Measurements from ENCODE around the gene MAP2.

Gene MAP2

DNA sequence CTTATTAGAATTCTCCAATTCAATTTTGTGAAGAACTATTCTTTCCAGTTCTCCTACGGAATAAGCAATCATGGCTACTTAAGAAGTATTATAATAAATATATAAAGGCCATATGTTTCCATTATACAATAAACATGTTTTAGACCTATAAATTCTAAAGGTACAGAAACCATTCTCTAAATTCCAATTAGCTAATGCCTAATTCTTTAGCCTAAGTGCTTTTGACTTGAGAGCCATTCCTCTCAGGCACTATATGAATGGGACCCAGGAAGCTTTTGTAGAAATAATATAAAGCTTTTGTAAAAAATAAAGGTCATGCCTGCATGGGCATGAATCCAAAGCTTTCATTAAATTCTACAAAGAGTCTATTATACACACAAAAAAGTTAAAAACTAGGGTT, 186.8 kb downstream of the MAP2 start:
- ChIA-PET POLR2A (no interaction called here), CTCF (no interaction called here)
- no peak for TF ChIP-seq L3MBTL2 (conservative IDR thresholded peaks at IDR 0.05)
- TF ChIP-seq ZNF384 (IDR thresholded peaks at IDR 0.05): no peak
- no peak for TF ChIP-seq SUZ12 (IDR thresholded peaks at IDR 0.05)
- TF ChIP-seq, protein P1, sequence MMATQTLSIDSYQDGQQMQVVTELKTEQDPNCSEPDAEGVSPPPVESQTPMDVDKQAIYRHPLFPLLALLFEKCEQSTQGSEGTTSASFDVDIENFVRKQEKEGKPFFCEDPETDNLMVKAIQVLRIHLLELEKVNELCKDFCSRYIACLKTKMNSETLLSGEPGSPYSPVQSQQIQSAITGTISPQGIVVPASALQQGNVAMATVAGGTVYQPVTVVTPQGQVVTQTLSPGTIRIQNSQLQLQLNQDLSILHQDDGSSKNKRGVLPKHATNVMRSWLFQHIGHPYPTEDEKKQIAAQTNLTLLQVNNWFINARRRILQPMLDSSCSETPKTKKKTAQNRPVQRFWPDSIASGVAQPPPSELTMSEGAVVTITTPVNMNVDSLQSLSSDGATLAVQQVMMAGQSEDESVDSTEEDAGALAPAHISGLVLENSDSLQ (IDR thresholded peaks at IDR 0.05): no peak
- no peak for TF ChIP-seq BHLHE40 (IDR thresholded peaks at IDR 0.05; ENCODE audit: borderline replicate concordance)
- TF ChIP-seq TARDBP (IDR thresholded peaks at IDR 0.05): no peak

DNA sequence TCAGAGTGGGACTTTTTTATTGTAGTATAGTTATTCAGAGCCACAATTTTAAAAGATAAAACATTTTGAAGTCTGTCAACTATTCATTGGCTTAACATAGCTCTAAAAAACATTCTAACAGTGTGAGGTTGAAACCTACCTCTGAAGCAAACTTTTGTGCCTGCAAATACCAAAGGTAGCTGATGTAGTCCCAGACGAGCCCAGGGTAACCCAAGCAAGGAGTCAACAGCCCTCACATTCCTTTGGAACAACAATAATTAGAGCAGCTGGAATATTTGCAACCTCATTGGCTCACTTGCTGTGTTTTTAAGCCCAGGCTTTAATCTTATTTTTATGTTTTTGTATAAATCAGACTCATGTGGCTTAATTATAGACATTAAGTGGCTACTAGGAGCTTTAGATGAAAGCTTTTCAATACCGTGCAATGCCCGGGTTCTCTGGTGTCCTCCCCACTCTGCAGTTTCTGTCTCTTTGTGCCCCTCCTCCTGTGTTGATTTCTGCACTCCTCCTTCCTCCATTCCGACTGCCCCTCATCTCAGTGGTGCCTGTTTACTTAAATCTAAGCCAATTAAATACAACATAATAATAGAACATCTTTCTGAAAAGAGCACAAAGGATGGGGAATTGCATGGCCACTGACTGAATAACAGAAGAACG, 189.9 kb downstream of the MAP2 start:
- TF ChIP-seq FOXM1 (IDR thresholded peaks at IDR 0.05; ENCODE audit: borderline replicate concordance) (no peak), FOXK2 (IDR thresholded peaks at IDR 0.05) (no peak), SUZ12 (IDR thresholded peaks at IDR 0.05) (no peak), L3MBTL2 (conservative IDR thresholded peaks at IDR 0.05) (no peak), ZNF384 (IDR thresholded peaks at IDR 0.05) (no peak), BHLHE40 (IDR thresholded peaks at IDR 0.05; ENCODE audit: borderline replicate concordance) (no peak), ELF4 (IDR thresholded peaks at IDR 0.05) (no peak), HDGF (IDR thresholded peaks at IDR 0.05; ENCODE audit: borderline replicate concordance) (no peak), FOXA1 (IDR thresholded peaks at IDR 0.05) (no peak), SP1 (IDR thresholded peaks at IDR 0.05) (no peak), LEF1 (IDR thresholded peaks at IDR 0.05; ENCODE audit: borderline replicate concordance) (no peak), NFRKB (IDR thresholded peaks at IDR 0.05) (no peak), ARNT (IDR thresholded peaks at IDR 0.05) (no peak), TARDBP (IDR thresholded peaks at IDR 0.05) (no peak), CTBP1 (IDR thresholded peaks at IDR 0.05; ENCODE audit: borderline replicate concordance) (no peak)
- TF ChIP-seq, protein P1 (IDR thresholded peaks at IDR 0.05): no peak
- DNase-seq (ENCODE audit: extremely low spot score): no peak
- ChIA-PET CTCF (no interaction called here), POLR2A (no interaction called here)

More for the DNA sequence above, 186.8 kb downstream of the MAP2 start:
- no peak for DNase-seq (ENCODE audit: extremely low spot score)

DNA sequence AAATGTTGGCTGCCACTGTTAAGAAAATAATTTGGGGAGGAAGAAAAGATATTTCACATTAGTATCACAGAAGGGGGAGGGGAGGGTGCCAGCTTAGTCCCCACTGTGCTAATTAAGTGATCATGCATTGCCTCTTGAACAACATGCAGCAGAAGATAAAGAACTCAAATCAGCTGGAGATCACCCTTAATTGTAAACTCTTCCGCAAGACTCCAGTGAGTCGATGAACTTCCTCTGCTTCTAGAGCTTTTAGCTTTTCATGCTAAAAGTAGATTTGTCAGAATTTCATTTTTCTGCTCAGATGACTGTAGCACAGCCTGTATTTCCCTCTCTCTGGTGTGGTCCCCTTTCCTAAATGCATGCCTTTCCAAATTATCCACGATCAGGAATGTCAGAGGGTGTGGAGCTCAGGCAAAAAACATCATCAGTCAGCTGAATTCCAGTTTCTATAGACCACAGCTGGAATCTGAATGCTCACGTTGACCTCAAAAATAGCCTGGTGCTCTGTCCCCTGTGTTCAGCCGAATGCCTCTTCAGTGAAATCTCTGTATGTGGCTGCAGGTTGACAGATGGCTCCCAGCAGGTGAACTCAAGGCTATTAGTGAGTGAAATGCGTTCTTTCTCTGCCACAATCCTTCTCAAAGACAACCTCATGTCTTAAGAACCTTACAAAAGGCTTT, 191.0 kb downstream of the MAP2 start:
- CTCF ChIA-PET: no interaction called here

GRCh38 chr2:209619782-209620181, 195.9 kb downstream of the MAP2 start:
- TF ChIP-seq ZNF384 (IDR thresholded peaks at IDR 0.05) (no peak), BHLHE40 (IDR thresholded peaks at IDR 0.05; ENCODE audit: borderline replicate concordance) (no peak), NFRKB (IDR thresholded peaks at IDR 0.05) (no peak), FOXA1 (IDR thresholded peaks at IDR 0.05) (no peak), ELF4 (IDR thresholded peaks at IDR 0.05) (no peak), HDGF (IDR thresholded peaks at IDR 0.05; ENCODE audit: borderline replicate concordance) (no peak), FOXK2 (IDR thresholded peaks at IDR 0.05) (no peak), LEF1 (IDR thresholded peaks at IDR 0.05; ENCODE audit: borderline replicate concordance) (no peak), SUZ12 (IDR thresholded peaks at IDR 0.05) (no peak), ARNT (IDR thresholded peaks at IDR 0.05) (no peak), TARDBP (IDR thresholded peaks at IDR 0.05) (no peak), SP1 (IDR thresholded peaks at IDR 0.05) (no peak), L3MBTL2 (conservative IDR thresholded peaks at IDR 0.05) (no peak), FOXM1 (IDR thresholded peaks at IDR 0.05; ENCODE audit: borderline replicate concordance) (no peak), CTBP1 (IDR thresholded peaks at IDR 0.05; ENCODE audit: borderline replicate concordance) (no peak)
- TF ChIP-seq, protein P1 (IDR thresholded peaks at IDR 0.05): no peak
- POLR2A ChIA-PET: no interaction called here
- no peak for DNase-seq (ENCODE audit: extremely low spot score)
- CTCF ChIA-PET: no interaction called here

More for the DNA sequence above, 191.0 kb downstream of the MAP2 start:
- POLR2A ChIA-PET: no interaction called here
- no peak for TF ChIP-seq CTBP1 (IDR thresholded peaks at IDR 0.05; ENCODE audit: borderline replicate concordance)
- no peak for TF ChIP-seq FOXM1 (IDR thresholded peaks at IDR 0.05; ENCODE audit: borderline replicate concordance)
- TF ChIP-seq SP1 (IDR thresholded peaks at IDR 0.05): no peak
- TF ChIP-seq ARNT (IDR thresholded peaks at IDR 0.05): no peak
- no peak for TF ChIP-seq L3MBTL2 (conservative IDR thresholded peaks at IDR 0.05)
- TF ChIP-seq FOXA1 (IDR thresholded peaks at IDR 0.05): no peak
- no peak for TF ChIP-seq BHLHE40 (IDR thresholded peaks at IDR 0.05; ENCODE audit: borderline replicate concordance)
- TF ChIP-seq SUZ12 (IDR thresholded peaks at IDR 0.05): no peak
- no peak for TF ChIP-seq TARDBP (IDR thresholded peaks at IDR 0.05)
- TF ChIP-seq FOXK2 (IDR thresholded peaks at IDR 0.05): no peak
- no peak for TF ChIP-seq ZNF384 (IDR thresholded peaks at IDR 0.05)
- no peak for TF ChIP-seq HDGF (IDR thresholded peaks at IDR 0.05; ENCODE audit: borderline replicate concordance)
- no peak for TF ChIP-seq NFRKB (IDR thresholded peaks at IDR 0.05)
- TF ChIP-seq, protein P1 (IDR thresholded peaks at IDR 0.05): no peak
- TF ChIP-seq LEF1 (IDR thresholded peaks at IDR 0.05; ENCODE audit: borderline replicate concordance): no peak
- TF ChIP-seq ELF4 (IDR thresholded peaks at IDR 0.05): no peak
- no peak for DNase-seq (ENCODE audit: extremely low spot score)
